ENCODE measurements around the gene HBZ. TPM values are rescaled to one million over a fixed set of nuclear protein-coding genes. Genes with fewer than 3 reads are reported as not detected.

Gene HBZ
- total and polyA plus RNA-seq, 9 of the 15 experiments (the other 6 are each of a cell fraction or from before 2014, with no cell fraction given): 58.0 to 610 (median 113) TPM

DNA sequence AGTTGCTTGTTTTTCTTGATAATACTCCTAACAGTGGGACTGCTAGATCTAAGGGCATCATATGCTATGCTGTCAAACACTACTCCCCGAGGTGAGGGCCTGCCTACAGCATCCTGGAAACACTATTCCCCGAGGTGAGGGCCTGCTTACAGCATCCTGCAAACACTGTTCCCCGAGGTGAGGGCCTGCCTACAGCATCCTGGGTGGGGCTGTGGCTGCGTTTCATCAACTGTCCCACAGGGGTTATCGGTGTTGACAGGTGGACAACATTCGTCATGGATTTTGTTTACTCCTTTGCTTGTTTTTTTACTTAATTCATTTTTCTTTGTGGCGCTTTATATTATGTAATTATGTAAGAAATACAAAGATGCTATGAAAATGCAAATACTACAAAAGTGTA is 36.4 kb upstream of the HBZ start (continued):
- TF ChIP-seq TCF3 (CRISPR knock-in tag; IDR thresholded peaks at IDR 0.05) (peak; percentile 21; the same call in 1 of the 2 replicates), CBFA2T3 (IDR thresholded peaks at IDR 0.05) (0 out of 2 replicates have a peak, but pooled peaks have one; percentile 15)

GRCh38 chr16:117379-118365 is 34.8 kb upstream of the HBZ start:
- peak; percentile 46 to 73 (median 61) for DNase-seq (ENCODE audit: extremely low read depth in 1 of 4, low spot score in 3 of 4)
- CTCF ChIA-PET (ENCODE audit: low intra/inter-chr PET ratio): no interaction called here
- peak overlapping the region in 1 of 2 experiments; percentile 41; a peak in 1 of 4 replicates for H3K9ac ChIP-seq (ENCODE audit: insufficient read depth in 1 of 2, low read depth in 2 of 2, low read length in 2 of 2)
- no peaks in the 10 kb centered on the region for H3K9me1 ChIP-seq (ENCODE audit: control insufficient read depth, insufficient read depth, low read length)
- 80% methylated on average over 15 of the region's 19 CpGs for WGBS (ENCODE audit: insufficient coverage, low coverage, missing lambda C conversion rate)
- H2AFZ ChIP-seq (ENCODE audit: low read depth, low read length): no peak overlapping the region
- FAIRE-seq: no peak
- no peak overlapping the region for H3K4me3 ChIP-seq
- no peaks in the 10 kb centered on the region for H4K20me1 ChIP-seq (replicated peaks; ENCODE audit: control insufficient read depth, insufficient read depth, low read length)
- peaks cover 66% of the 10 kb centered on the region in 2 experiments for H3K4me1 ChIP-seq (replicated peaks in 1 of 2; ENCODE audit: control insufficient read depth in 2 of 2, insufficient read depth in 2 of 2, low read length in 2 of 2)
- H3K79me2 ChIP-seq (ENCODE audit: control insufficient read depth, insufficient read depth, low read length): peaks cover 28% of the 10 kb centered on the region
- in situ Hi-C loops (cut with MboI): no loop called here
- POLR2A ChIA-PET: interaction anchor here (0.6 to 0.9 kb wide), 3 partner anchors 11 to 90 kb away, joined by 3 to 6 read pairs (median 3); no protein-coding TSS in a partner anchor
- no peaks in the 10 kb centered on the region for H3K9me3 ChIP-seq (replicated peaks; ENCODE audit: control insufficient read depth, insufficient read depth, low read depth, low read length)
- ATAC-seq: peak; percentile 18; the same call in 1 of the 3 replicates
- no peak overlapping the region; the same call in 2 of the 3 replicates for H3K27ac ChIP-seq (ENCODE audit: extremely low read depth, low read depth, low read length)
- peaks cover 57% of the 10 kb centered on the region for H3K36me3 ChIP-seq (ENCODE audit: control insufficient read depth, insufficient read depth, low read length)
- intact Hi-C loops (cut with micrococcal nuclease): no loop called here
- no peaks in the 10 kb centered on the region; a peak in 1 of 5 replicates for H3K27me3 ChIP-seq (ENCODE audit: control insufficient read depth in 2 of 2, insufficient read depth in 2 of 2, low read length in 2 of 2)
- H3K4me2 ChIP-seq (ENCODE audit: insufficient read depth, low read length): no peak overlapping the region
- no TSS peak for BruUV-seq (replicated peaks)
- no peak for TF ChIP-seq GATAD2A (IDR thresholded peaks at IDR 0.05)
- TF ChIP-seq ZKSCAN3 (CRISPR knock-in tag; IDR thresholded peaks at IDR 0.05): no peak
- peak; percentile 69; the same call in 1 of the 2 replicates for TF ChIP-seq ZNF583 (CRISPR knock-in tag; IDR thresholded peaks at IDR 0.05)
- TF ChIP-seq FOXJ3 (CRISPR knock-in tag; IDR thresholded peaks at IDR 0.05): no peak
- peak; percentile 47; the same call in 1 of the 2 replicates for TF ChIP-seq RB1 (IDR thresholded peaks at IDR 0.05; ENCODE audit: low read depth)
- TF ChIP-seq RAD21 (CRISPR knock-in tag; conservative IDR thresholded peaks at IDR 0.05 in 1 of 2, IDR thresholded peaks at IDR 0.05 in 1 of 2): peak; percentile 36 to 67
- no peak for TF ChIP-seq NCOA1 (IDR thresholded peaks at IDR 0.05; ENCODE audit: low read depth)
- no peak for TF ChIP-seq ZNF57 (CRISPR knock-in tag; IDR thresholded peaks at IDR 0.05)
- TF ChIP-seq, protein P1, sequence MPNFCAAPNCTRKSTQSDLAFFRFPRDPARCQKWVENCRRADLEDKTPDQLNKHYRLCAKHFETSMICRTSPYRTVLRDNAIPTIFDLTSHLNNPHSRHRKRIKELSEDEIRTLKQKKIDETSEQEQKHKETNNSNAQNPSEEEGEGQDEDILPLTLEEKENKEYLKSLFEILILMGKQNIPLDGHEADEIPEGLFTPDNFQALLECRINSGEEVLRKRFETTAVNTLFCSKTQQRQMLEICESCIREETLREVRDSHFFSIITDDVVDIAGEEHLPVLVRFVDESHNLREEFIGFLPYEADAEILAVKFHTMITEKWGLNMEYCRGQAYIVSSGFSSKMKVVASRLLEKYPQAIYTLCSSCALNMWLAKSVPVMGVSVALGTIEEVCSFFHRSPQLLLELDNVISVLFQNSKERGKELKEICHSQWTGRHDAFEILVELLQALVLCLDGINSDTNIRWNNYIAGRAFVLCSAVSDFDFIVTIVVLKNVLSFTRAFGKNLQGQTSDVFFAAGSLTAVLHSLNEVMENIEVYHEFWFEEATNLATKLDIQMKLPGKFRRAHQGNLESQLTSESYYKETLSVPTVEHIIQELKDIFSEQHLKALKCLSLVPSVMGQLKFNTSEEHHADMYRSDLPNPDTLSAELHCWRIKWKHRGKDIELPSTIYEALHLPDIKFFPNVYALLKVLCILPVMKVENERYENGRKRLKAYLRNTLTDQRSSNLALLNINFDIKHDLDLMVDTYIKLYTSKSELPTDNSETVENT (CRISPR knock-in tag; IDR thresholded peaks at IDR 0.05): no peak
- TF ChIP-seq POLR2G (IDR thresholded peaks at IDR 0.05; ENCODE audit: low read depth, low read length): 0 out of 2 replicates have a peak, but pooled peaks have one; percentile 24
- no peak for TF ChIP-seq SMAD3 (CRISPR knock-in tag; conservative IDR thresholded peaks at IDR 0.05)
- TF ChIP-seq TBL1XR1 (IDR thresholded peaks at IDR 0.05; ENCODE audit: low read length in 2 of 2): no peak
- peak; percentile 31 for TF ChIP-seq CTCFL (IDR thresholded peaks at IDR 0.05; ENCODE audit: borderline replicate concordance, insufficient read depth, low read depth, low read length, poor library complexity, severe bottlenecking)
- TF ChIP-seq TRIM28 (IDR thresholded peaks at IDR 0.05): no peak
